GM12872 (cell line): ENCODE results near the gene ASPA.

Source experiments
- TF ChIP-seq, protein P1 (sequence below): IDR thresholded peaks from 3 replicates; pipeline ENCODE4 v1.5.1; 2011; ENCODE audit warnings: low read depth, mild to moderate bottlenecking, low read length, moderate library complexity; ENCODE audit not compliant: insufficient read depth

The ASPA gene

GRCh38 chr17:3549610-3550162 lies 73.9 kb downstream of the ASPA start:
- TF ChIP-seq, protein P1, sequence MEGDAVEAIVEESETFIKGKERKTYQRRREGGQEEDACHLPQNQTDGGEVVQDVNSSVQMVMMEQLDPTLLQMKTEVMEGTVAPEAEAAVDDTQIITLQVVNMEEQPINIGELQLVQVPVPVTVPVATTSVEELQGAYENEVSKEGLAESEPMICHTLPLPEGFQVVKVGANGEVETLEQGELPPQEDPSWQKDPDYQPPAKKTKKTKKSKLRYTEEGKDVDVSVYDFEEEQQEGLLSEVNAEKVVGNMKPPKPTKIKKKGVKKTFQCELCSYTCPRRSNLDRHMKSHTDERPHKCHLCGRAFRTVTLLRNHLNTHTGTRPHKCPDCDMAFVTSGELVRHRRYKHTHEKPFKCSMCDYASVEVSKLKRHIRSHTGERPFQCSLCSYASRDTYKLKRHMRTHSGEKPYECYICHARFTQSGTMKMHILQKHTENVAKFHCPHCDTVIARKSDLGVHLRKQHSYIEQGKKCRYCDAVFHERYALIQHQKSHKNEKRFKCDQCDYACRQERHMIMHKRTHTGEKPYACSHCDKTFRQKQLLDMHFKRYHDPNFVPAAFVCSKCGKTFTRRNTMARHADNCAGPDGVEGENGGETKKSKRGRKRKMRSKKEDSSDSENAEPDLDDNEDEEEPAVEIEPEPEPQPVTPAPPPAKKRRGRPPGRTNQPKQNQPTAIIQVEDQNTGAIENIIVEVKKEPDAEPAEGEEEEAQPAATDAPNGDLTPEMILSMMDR, result no peak

DNA sequence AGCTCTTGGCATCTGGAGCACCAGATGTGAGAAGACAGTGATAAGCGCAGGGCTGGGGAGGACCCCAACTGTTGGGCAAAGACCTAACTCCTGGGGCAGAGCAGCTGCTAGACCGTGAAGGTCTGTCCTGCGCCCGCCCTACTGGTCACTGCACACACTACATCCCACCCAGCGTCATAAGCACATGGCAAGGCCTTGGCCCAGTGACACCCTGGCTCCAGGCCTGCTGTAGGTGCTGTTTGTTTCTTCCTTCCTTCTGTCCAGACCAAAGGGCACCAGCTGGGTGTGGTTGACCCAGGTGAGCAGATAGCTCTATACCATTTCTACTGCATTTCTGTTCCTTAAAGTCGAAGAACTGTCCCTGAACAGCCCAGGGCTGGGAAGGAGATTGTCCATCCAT lies 75.4 kb downstream of the ASPA start:
- TF ChIP-seq, protein P1, result 0 out of 3 replicates have a peak, but pooled peaks have one; percentile 18

DNA sequence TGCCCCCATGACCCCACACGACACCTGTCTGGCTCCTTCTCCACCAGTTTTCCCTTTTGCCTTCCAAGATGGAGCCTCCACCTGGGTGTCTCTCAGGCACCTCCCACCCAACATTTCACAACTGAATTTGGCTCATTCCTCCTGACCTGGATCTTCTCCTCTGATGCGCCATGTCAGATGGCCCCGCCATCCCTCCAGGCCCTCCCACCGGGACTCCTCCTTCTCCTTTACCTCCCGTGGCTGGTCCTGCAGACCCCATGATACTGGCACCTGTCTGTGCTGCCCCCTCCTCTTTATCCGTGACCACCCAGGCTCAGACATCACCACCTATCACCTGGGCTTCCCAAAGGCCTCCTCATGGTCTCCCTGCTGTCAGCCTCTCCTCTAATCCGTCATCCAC lies 77.1 kb downstream of the ASPA start:
- TF ChIP-seq, protein P1, result no peak
